ENCODE measurements around the gene RUVBL1.

RUVBL1 gene

GRCh38 chr3:128123538-128124368 lies at the start of gene RUVBL1:
Gene RUVBL1 (minus strand): TSS chr3:128123812. CDS start chr3:128123724, 88 bp downstream.
- Histone ChIP-seq H3K4me1 (ENCODE audit: control insufficient read depth in 5 of 5, insufficient read depth in 5 of 5, low read length in 5 of 5) (peaks cover 0 to 20% (median 17%) of the 10 kb centered on the region in 5 donors), H3K27ac (ENCODE audit: low read depth, low read length) (peak within 1 kb of the TSS; percentile 57), H3K36me3 (ENCODE audit: control insufficient read depth in 5 of 5, insufficient read depth in 5 of 5, low read length in 5 of 5) (no peaks in the 10 kb centered on the region), H3K9ac (ENCODE audit: low read length in 5 of 5) (peak within 1 kb of the TSS; percentile 68 to 93 (median 88)), H3K4me3 (ENCODE audit: low read depth in 1 of 5, low read length in 5 of 5) (peak within 1 kb of the TSS; percentile 78 to 96 (median 95)), H3K27me3 (ENCODE audit: control insufficient read depth in 5 of 5, insufficient read depth in 4 of 5, low read length in 5 of 5) (no peaks in the 10 kb centered on the region), H3K9me3 (ENCODE audit: control insufficient read depth in 5 of 5, low read length in 5 of 5) (no peaks in the 10 kb centered on the region)

GRCh38 chr3:128173200-128173599 lies 49.6 kb upstream of the RUVBL1 start:
- H3K4me1 ChIP-seq (ENCODE audit: control insufficient read depth in 5 of 5, insufficient read depth in 5 of 5, low read length in 5 of 5): peaks cover 0 to 11% (median 8%) of the 10 kb centered on the region in 5 donors
- H3K27me3 ChIP-seq (ENCODE audit: control insufficient read depth in 5 of 5, insufficient read depth in 4 of 5, low read length in 5 of 5): no peaks in the 10 kb centered on the region
- no peak overlapping the region for H3K4me3 ChIP-seq (ENCODE audit: low read depth in 1 of 5, low read length in 5 of 5)
- H3K9me3 ChIP-seq (ENCODE audit: control insufficient read depth in 5 of 5, low read length in 5 of 5): no peaks in the 10 kb centered on the region
- no peaks in the 10 kb centered on the region for H3K36me3 ChIP-seq (ENCODE audit: control insufficient read depth in 5 of 5, insufficient read depth in 5 of 5, low read length in 5 of 5)
- no peak overlapping the region for H3K9ac ChIP-seq (ENCODE audit: low read length in 5 of 5)
- no peak overlapping the region for H3K27ac ChIP-seq (ENCODE audit: low read depth, low read length)

- Histone ChIP-seq H3K9ac (ENCODE audit: low read length in 5 of 5) (no peak overlapping the region), H3K27me3 (ENCODE audit: control insufficient read depth in 5 of 5, insufficient read depth in 4 of 5, low read length in 5 of 5) (no peaks in the 10 kb centered on the region), H3K9me3 (ENCODE audit: control insufficient read depth in 5 of 5, low read length in 5 of 5) (no peaks in the 10 kb centered on the region), H3K4me1 (ENCODE audit: control insufficient read depth in 5 of 5, insufficient read depth in 5 of 5, low read length in 5 of 5) (peaks cover 0 to 11% (median 8%) of the 10 kb centered on the region in 5 donors), H3K27ac (ENCODE audit: low read depth, low read length) (no peak overlapping the region), H3K36me3 (ENCODE audit: control insufficient read depth in 5 of 5, insufficient read depth in 5 of 5, low read length in 5 of 5) (peaks cover 0 to 3% (median 0%) of the 10 kb centered on the region in 5 donors), H3K4me3 (ENCODE audit: low read depth in 1 of 5, low read length in 5 of 5) (no peak overlapping the region)
These were observed 47.4 kb upstream of the RUVBL1 start for GRCh38 chr3:128170866-128171516.

- Histone ChIP-seq H3K9ac (ENCODE audit: low read length in 5 of 5) (no peak overlapping the region), H3K27me3 (ENCODE audit: control insufficient read depth in 5 of 5, insufficient read depth in 4 of 5, low read length in 5 of 5) (no peaks in the 10 kb centered on the region), H3K9me3 (ENCODE audit: control insufficient read depth in 5 of 5, low read length in 5 of 5) (no peaks in the 10 kb centered on the region), H3K4me3 (ENCODE audit: low read depth in 1 of 5, low read length in 5 of 5) (no peak overlapping the region), H3K4me1 (ENCODE audit: control insufficient read depth in 5 of 5, insufficient read depth in 5 of 5, low read length in 5 of 5) (no peaks in the 10 kb centered on the region), H3K36me3 (ENCODE audit: control insufficient read depth in 5 of 5, insufficient read depth in 5 of 5, low read length in 5 of 5) (peaks cover 0 to 3% (median 0%) of the 10 kb centered on the region in 5 donors), H3K27ac (ENCODE audit: low read depth, low read length) (no peak overlapping the region)
These were observed 45.2 kb upstream of the RUVBL1 start for GRCh38 chr3:128168836-128169235.

- H3K27ac ChIP-seq (ENCODE audit: low read depth, low read length): no peak overlapping the region
- peak overlapping the region in 1 of 5 donors; percentile 17 for H3K9ac ChIP-seq (ENCODE audit: low read length in 5 of 5)
- peaks cover 0 to 3% (median 0%) of the 10 kb centered on the region in 5 donors for H3K36me3 ChIP-seq (ENCODE audit: control insufficient read depth in 5 of 5, insufficient read depth in 5 of 5, low read length in 5 of 5)
- no peak overlapping the region for H3K4me3 ChIP-seq (ENCODE audit: low read depth in 1 of 5, low read length in 5 of 5)
- no peaks in the 10 kb centered on the region for H3K4me1 ChIP-seq (ENCODE audit: control insufficient read depth in 5 of 5, insufficient read depth in 5 of 5, low read length in 5 of 5)
- H3K9me3 ChIP-seq (ENCODE audit: control insufficient read depth in 5 of 5, low read length in 5 of 5): no peaks in the 10 kb centered on the region
- H3K27me3 ChIP-seq (ENCODE audit: control insufficient read depth in 5 of 5, insufficient read depth in 4 of 5, low read length in 5 of 5): no peaks in the 10 kb centered on the region
These were observed 44.5 kb upstream of the RUVBL1 start for GRCh38 chr3:128167973-128168674.

GRCh38 chr3:128167646-128167972 lies 44.0 kb upstream of the RUVBL1 start:
- Histone ChIP-seq H3K27ac (ENCODE audit: low read depth, low read length) (no peak overlapping the region), H3K36me3 (ENCODE audit: control insufficient read depth in 5 of 5, insufficient read depth in 5 of 5, low read length in 5 of 5) (peaks cover 0 to 3% (median 0%) of the 10 kb centered on the region in 5 donors), H3K4me3 (ENCODE audit: low read depth in 1 of 5, low read length in 5 of 5) (no peak overlapping the region), H3K27me3 (ENCODE audit: control insufficient read depth in 5 of 5, insufficient read depth in 4 of 5, low read length in 5 of 5) (no peaks in the 10 kb centered on the region), H3K9me3 (ENCODE audit: control insufficient read depth in 5 of 5, low read length in 5 of 5) (no peaks in the 10 kb centered on the region), H3K4me1 (ENCODE audit: control insufficient read depth in 5 of 5, insufficient read depth in 5 of 5, low read length in 5 of 5) (no peaks in the 10 kb centered on the region), H3K9ac (ENCODE audit: low read length in 5 of 5) (peak overlapping the region in 1 of 5 donors; percentile 17)

GRCh38 chr3:128166971-128167453 lies 43.4 kb upstream of the RUVBL1 start:
- Histone ChIP-seq H3K36me3 (ENCODE audit: control insufficient read depth in 5 of 5, insufficient read depth in 5 of 5, low read length in 5 of 5) (peaks cover 0 to 5% (median 0%) of the 10 kb centered on the region in 5 donors), H3K4me1 (ENCODE audit: control insufficient read depth in 5 of 5, insufficient read depth in 5 of 5, low read length in 5 of 5) (no peaks in the 10 kb centered on the region), H3K27me3 (ENCODE audit: control insufficient read depth in 5 of 5, insufficient read depth in 4 of 5, low read length in 5 of 5) (no peaks in the 10 kb centered on the region), H3K9ac (ENCODE audit: low read length in 5 of 5) (no peak overlapping the region), H3K4me3 (ENCODE audit: low read depth in 1 of 5, low read length in 5 of 5) (no peak overlapping the region), H3K27ac (ENCODE audit: low read depth, low read length) (no peak overlapping the region), H3K9me3 (ENCODE audit: control insufficient read depth in 5 of 5, low read length in 5 of 5) (no peaks in the 10 kb centered on the region)

- Histone ChIP-seq H3K9me3 (ENCODE audit: control insufficient read depth in 5 of 5, low read length in 5 of 5) (no peaks in the 10 kb centered on the region), H3K9ac (ENCODE audit: low read length in 5 of 5) (no peak overlapping the region), H3K4me1 (ENCODE audit: control insufficient read depth in 5 of 5, insufficient read depth in 5 of 5, low read length in 5 of 5) (no peaks in the 10 kb centered on the region), H3K27ac (ENCODE audit: low read depth, low read length) (no peak overlapping the region), H3K4me3 (ENCODE audit: low read depth in 1 of 5, low read length in 5 of 5) (no peak overlapping the region), H3K27me3 (ENCODE audit: control insufficient read depth in 5 of 5, insufficient read depth in 4 of 5, low read length in 5 of 5) (no peaks in the 10 kb centered on the region), H3K36me3 (ENCODE audit: control insufficient read depth in 5 of 5, insufficient read depth in 5 of 5, low read length in 5 of 5) (peaks cover 0 to 8% (median 0%) of the 10 kb centered on the region in 5 donors)
These were observed 39.8 kb upstream of the RUVBL1 start for GRCh38 chr3:128163432-128163831.

GRCh38 chr3:128160661-128161060 lies 37.0 kb upstream of the RUVBL1 start:
- H3K9me3 ChIP-seq (ENCODE audit: control insufficient read depth in 5 of 5, low read length in 5 of 5): no peaks in the 10 kb centered on the region
- no peaks in the 10 kb centered on the region for H3K4me1 ChIP-seq (ENCODE audit: control insufficient read depth in 5 of 5, insufficient read depth in 5 of 5, low read length in 5 of 5)
- H3K4me3 ChIP-seq (ENCODE audit: low read depth in 1 of 5, low read length in 5 of 5): no peak overlapping the region
- no peaks in the 10 kb centered on the region for H3K27me3 ChIP-seq (ENCODE audit: control insufficient read depth in 5 of 5, insufficient read depth in 4 of 5, low read length in 5 of 5)
- peaks cover 4 to 7% (median 5%) of the 10 kb centered on the region in 5 donors for H3K36me3 ChIP-seq (ENCODE audit: control insufficient read depth in 5 of 5, insufficient read depth in 5 of 5, low read length in 5 of 5)
- no peak overlapping the region for H3K27ac ChIP-seq (ENCODE audit: low read depth, low read length)
- no peak overlapping the region for H3K9ac ChIP-seq (ENCODE audit: low read length in 5 of 5)
